Esophagus squamous epithelium (tissue), 5 donors: ENCODE results near the gene PLEKHM1. TPM values are rescaled to one million over a fixed set of nuclear protein-coding genes. Genes with fewer than 3 reads are reported as not detected.

ENCODE experiments used
- DNase-seq: peaks from one replicate; lab custom pipeline; 2025; lab: John Stamatoyannopoulos, UW
- H3K27ac ChIP-seq, 4 donors: fragments of 200-600 bp; sonication (generic); one replicate each; pipeline ENCODE4 v1.5.1; 2016 to 2019; ENCODE audit warnings: mild to moderate bottlenecking in 1 of 4
- H3K27me3 ChIP-seq, 4 donors: fragments of 200-600 bp; sonication (generic); 1 replicate in 3 of 4; 2 replicates in 1 of 4; pipeline versions ENCODE4 v1.5.1 to v1.6.0; 2017 to 2021; ENCODE audit warnings: antibody characterized with exemption in 1 of 4
- H3K36me3 ChIP-seq, 3 donors: fragments of 200-600 bp; sonication (generic); one replicate each; pipeline ENCODE4 v1.5.1; 2016 to 2019
- H3K4me1 ChIP-seq, 3 donors: fragments of 200-600 bp; sonication (generic); one replicate each; pipeline ENCODE4 v1.5.1; 2017 to 2019
- H3K4me3 ChIP-seq, 4 donors: fragments of 200-600 bp; sonication (generic); 1 replicate in 3 of 4; 2 replicates in 1 of 4; pipeline ENCODE4 v1.5.1; 2016 to 2019; ENCODE audit warnings: mild to moderate bottlenecking in 2 of 4, moderate library complexity in 1 of 4
- H3K9me3 ChIP-seq, 3 donors: fragments of 200-600 bp; sonication (generic); one replicate each; pipeline ENCODE4 v1.5.1; 2016 to 2019
- CTCF ChIP-seq, 6 experiments: fragments of 450-650 bp in 4 of 6; fragments of 200-600 bp in 2 of 6; sonication (generic) in 2 of 6; IDR thresholded peaks; one replicate each; pipeline ENCODE4 v1.5.1; 2016 to 2019; ENCODE audit warnings: antibody characterized with exemption in 6 of 6, mild to moderate bottlenecking in 4 of 6, moderate library complexity in 4 of 6
- POLR2A ChIP-seq, 4 donors: fragments of 450-650 bp; IDR thresholded peaks; one replicate each; pipeline ENCODE4 v1.6.1; 2017; ENCODE audit warnings: antibody characterized with exemption in 4 of 4, mild to moderate bottlenecking in 4 of 4, moderate library complexity in 3 of 4
- whole genome bisulfite sequencing, 2 donors: methylation state at CpG; one replicate each; pipeline ENCODE4 v1.1.5; 2018; 5-methylcytosine and 5-hydroxymethylcytosine counted together
- intact Hi-C: fragments of 100-400 bp; cut with DNase I; formaldehyde crosslinking; loops from one replicate; pipeline ENCODE4 v1.15.0; 2022
- total RNA-seq, 4 donors: library from RNA; depleted of rRNA; stranded (reverse); fragments of >200 nt; gene quantifications; one replicate each; pipeline ENCODE4 v1.1.0, GENCODE V29; 2016
- donor health status: DM: yes; HTN: yes; CAD: no.

PLEKHM1 gene
- total RNA-seq, 4 donors from 2014 or later, result 47.7 to 105 (median 81.1) TPM

GRCh38 chr17:45394913-45395568, 95.5 kb downstream of the PLEKHM1 start:
- WGBS, 2 donors, result 0 to 35% methylated on average over 2 to 19 of the region's 30 CpGs
- no peak overlapping the region for H3K27ac ChIP-seq
- H3K4me1 ChIP-seq, result peaks cover 0 to 21% (median 3%) of the 10 kb centered on the region in 3 donors
- no peak for DNase-seq
- H3K4me3 ChIP-seq, result peak overlapping the region in 3 of 4 donors; percentile 10 to 53 (median 12)
- H3K27me3 ChIP-seq, result no peaks in the 10 kb centered on the region
- TF ChIP-seq POLR2A (IDR thresholded peaks at IDR 0.05) (no peak), CTCF (IDR thresholded peaks at IDR 0.05) (peak; percentile 58 to 75 (median 64))
- intact Hi-C loops, result loop anchor here (10.0 kb wide), 1 partner anchor 440 kb away; no protein-coding TSS in a partner anchor
- H3K36me3 ChIP-seq, result peaks cover 0 to 68% (median 35%) of the 10 kb centered on the region in 3 donors
- no peaks in the 10 kb centered on the region for H3K9me3 ChIP-seq

- Histone ChIP-seq H3K9me3 (no peaks in the 10 kb centered on the region), H3K27ac (no peak overlapping the region), H3K27me3 (no peaks in the 10 kb centered on the region), H3K36me3 (peaks cover 0 to 63% (median 35%) of the 10 kb centered on the region in 3 donors), H3K4me1 (peaks cover 0 to 21% (median 3%) of the 10 kb centered on the region in 3 donors), H3K4me3 (no peak overlapping the region)
- DNase-seq, result no peak
- TF ChIP-seq CTCF (IDR thresholded peaks at IDR 0.05) (no peak), POLR2A (IDR thresholded peaks at IDR 0.05) (no peak)
- 40 to 60% methylated on average over 1 of the region's 4 CpGs for WGBS, 2 donors
- intact Hi-C loops, result loop anchor here (10.0 kb wide), 1 partner anchor 440 kb away; no protein-coding TSS in a partner anchor
Observed at GRCh38 chr17:45394564-45394912, 96.0 kb downstream of the PLEKHM1 start.

- Histone ChIP-seq H3K36me3 (peaks cover 0 to 58% (median 35%) of the 10 kb centered on the region in 3 donors), H3K9me3 (no peaks in the 10 kb centered on the region), H3K4me3 (no peak overlapping the region), H3K4me1 (peaks cover 0 to 21% (median 3%) of the 10 kb centered on the region in 3 donors), H3K27me3 (peaks cover 0 to 4% (median 0%) of the 10 kb centered on the region in 4 donors), H3K27ac (no peak overlapping the region)
- no peak for DNase-seq
- TF ChIP-seq CTCF (IDR thresholded peaks at IDR 0.05) (no peak), POLR2A (IDR thresholded peaks at IDR 0.05) (no peak)
- intact Hi-C loops, result loop anchor here (10.0 kb wide), 1 partner anchor 441 kb away; no protein-coding TSS in a partner anchor
- 64 to 100% methylated on average over 1 to 4 of the region's 6 CpGs for WGBS, 2 donors
Observed at GRCh38 chr17:45394091-45394490, 96.4 kb downstream of the PLEKHM1 start.

- Histone ChIP-seq H3K4me1 (peaks cover 0 to 21% (median 3%) of the 10 kb centered on the region in 3 donors), H3K9me3 (no peaks in the 10 kb centered on the region), H3K27me3 (peaks cover 0 to 10% (median 0%) of the 10 kb centered on the region in 4 donors), H3K36me3 (peaks cover 0 to 52% (median 35%) of the 10 kb centered on the region in 3 donors), H3K27ac (no peak overlapping the region), H3K4me3 (no peak overlapping the region)
- 91 to 100% methylated on average over 1 to 4 of the region's 5 CpGs for WGBS, 2 donors
- DNase-seq, result no peak
- TF ChIP-seq CTCF (IDR thresholded peaks at IDR 0.05), result no peak
- no peak for TF ChIP-seq POLR2A (IDR thresholded peaks at IDR 0.05)
- intact Hi-C loops, result loop anchor here (10.0 kb wide), 1 partner anchor 441 kb away; no protein-coding TSS in a partner anchor
Observed at GRCh38 chr17:45393411-45393810, 97.1 kb downstream of the PLEKHM1 start.

GRCh38 chr17:45391918-45392317, 98.6 kb downstream of the PLEKHM1 start:
- H3K9me3 ChIP-seq, result no peaks in the 10 kb centered on the region
- peaks cover 0 to 16% (median 0%) of the 10 kb centered on the region in 4 donors for H3K27me3 ChIP-seq
- peaks cover 0 to 12% (median 3%) of the 10 kb centered on the region in 3 donors for H3K4me1 ChIP-seq
- intact Hi-C loops, result loop anchor here (10.0 kb wide), 1 partner anchor 443 kb away; no protein-coding TSS in a partner anchor
- no peak for DNase-seq
- H3K27ac ChIP-seq, result no peak overlapping the region
- H3K4me3 ChIP-seq, result no peak overlapping the region
- WGBS, 2 donors, result 88 to 97% methylated on average over 2 of the region's 2 CpGs
- TF ChIP-seq POLR2A (IDR thresholded peaks at IDR 0.05) (no peak), CTCF (IDR thresholded peaks at IDR 0.05) (no peak)
- H3K36me3 ChIP-seq, result peaks cover 0 to 37% (median 22%) of the 10 kb centered on the region in 3 donors
